GM11168 (cell line): ENCODE measurements around the gene TKTL1.
"Not testable (repeated sequence)": the region's sequence is repeated elsewhere in the genome, so short reads cannot be mapped to it uniquely, and the experiment has no call there.

Experiments used
- in situ Hi-C: fragments of 300-500 bp; cut with MboI; formaldehyde crosslinking; loops from one replicate; pipeline ENCODE4 v1.12.0; 2022; ENCODE audit warnings: low sequenced_read_pairs; ENCODE audit not compliant: unreplicated experiment

TKTL1 gene

GRCh38 chrX:154333837-154334271 is 38.3 kb downstream of the TKTL1 start:
- in situ Hi-C loops = no loop called here

- in situ Hi-C loops = no loop called here
These were observed 38.9 kb downstream of the TKTL1 start for GRCh38 chrX:154334496-154334895.

DNA sequence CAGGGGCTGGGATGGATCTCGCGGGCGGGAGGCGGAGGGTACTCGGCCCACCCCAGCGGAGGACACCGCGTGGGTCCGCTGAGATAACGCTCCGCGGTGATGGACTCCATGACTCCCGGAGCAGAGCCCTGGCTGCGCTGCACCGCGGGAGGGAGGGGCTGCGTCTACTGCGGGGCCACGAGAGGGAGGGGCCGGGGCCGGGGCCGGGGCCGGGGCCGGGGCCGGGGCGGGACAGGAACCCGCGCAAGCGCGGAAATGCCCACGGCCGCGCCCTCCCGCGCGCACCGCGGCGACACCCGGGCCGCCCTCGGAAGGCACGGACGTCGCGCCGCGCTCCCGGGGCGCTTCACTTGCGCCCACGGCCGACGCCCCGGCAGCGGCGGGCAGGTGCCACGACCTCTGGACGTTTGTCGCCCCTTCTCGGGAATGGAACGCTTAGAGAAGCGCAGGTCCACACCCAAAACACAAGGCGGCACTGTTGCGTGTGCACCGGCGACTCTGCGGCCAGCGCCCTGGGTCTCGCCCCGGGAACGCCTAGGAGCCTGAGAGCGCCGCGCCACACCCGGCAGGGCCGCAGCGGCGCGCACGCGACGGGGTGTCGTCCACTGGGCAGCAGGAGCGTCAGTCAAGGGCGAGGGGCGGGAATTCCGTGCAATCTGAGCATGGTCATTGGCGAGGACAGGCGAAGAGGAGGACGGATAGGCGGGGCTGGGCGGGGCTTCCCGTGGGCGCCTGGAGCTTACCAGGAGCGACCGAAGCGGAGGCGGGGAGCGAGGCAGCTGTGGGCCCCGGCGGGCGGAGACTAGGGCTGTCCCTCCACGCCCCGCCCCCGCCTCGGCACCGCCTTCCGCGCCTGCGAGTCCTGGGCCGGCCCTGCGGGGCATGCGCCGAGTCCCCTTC is 46.1 kb downstream of the TKTL1 start:
- in situ Hi-C loops = not testable (repeated sequence)

GRCh38 chrX:154343063-154343462 is 47.5 kb downstream of the TKTL1 start:
- in situ Hi-C loops = not testable (repeated sequence)

DNA sequence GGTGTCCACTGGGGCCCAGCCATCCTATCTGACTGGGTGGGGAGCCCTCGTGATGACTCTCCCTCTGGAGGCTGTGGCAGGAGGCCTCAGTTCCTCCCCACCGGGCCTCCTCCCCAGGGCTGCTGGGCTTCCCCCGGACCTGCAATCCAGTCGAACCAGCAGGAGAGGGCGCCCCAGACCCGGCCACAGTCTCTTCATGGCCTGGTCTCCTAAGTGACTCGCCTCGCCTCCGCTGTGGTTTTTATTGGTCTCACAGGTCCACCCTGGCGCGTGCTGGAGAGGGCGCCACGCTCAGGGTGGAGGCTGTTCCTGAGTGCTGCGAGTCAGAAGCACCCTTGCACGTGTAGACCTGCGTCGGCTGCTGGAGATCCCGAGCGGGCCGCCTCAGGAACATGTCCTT is 48.0 kb downstream of the TKTL1 start:
- in situ Hi-C loops = not testable (repeated sequence)

- in situ Hi-C loops = no loop called here
These were observed 52.5 kb downstream of the TKTL1 start for GRCh38 chrX:154348114-154348531.

GRCh38 chrX:154348646-154349358 is 53.2 kb downstream of the TKTL1 start:
- in situ Hi-C loops = no loop called here

GRCh38 chrX:154349359-154349935 is 53.9 kb downstream of the TKTL1 start:
- in situ Hi-C loops = no loop called here

- in situ Hi-C loops = no loop called here
These were observed 54.4 kb downstream of the TKTL1 start for GRCh38 chrX:154349979-154350378.

DNA sequence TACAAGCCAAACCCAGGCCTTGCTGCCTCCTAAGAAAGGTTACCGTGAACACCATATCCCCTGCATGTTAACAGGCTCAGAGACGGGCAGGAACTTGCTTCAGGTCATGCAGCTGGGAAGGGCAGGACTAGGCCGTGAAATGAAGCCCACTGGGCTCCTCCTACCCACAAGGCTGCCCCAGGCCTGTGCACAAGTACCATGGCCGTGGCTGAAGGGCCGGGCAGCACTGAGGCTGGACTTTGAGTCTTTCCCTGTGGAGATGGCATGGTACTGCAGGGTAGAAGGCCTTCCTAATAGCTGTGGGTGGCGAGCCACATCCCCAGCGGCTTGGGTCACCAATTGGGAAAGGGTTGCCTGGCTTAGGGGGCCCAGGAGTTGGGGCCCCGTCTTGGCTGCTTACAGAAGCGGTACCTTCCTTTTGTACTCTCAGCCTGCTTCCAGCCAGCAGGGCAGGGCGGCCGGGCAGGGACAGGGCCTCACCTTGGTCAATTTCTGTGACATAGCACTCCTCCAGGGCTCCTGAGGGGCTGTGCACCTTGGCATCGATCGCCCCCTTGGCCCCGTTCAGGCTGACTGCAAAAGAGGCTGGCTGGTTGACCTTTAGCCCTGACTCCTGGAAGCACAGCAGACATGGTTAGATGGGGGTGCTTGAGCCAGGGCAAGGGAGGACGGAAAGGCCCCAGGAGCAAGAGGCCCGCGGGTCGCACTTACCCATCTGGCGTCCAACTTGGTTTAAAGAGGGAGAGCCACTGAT is 55.0 kb downstream of the TKTL1 start:
- in situ Hi-C loops = no loop called here

DNA sequence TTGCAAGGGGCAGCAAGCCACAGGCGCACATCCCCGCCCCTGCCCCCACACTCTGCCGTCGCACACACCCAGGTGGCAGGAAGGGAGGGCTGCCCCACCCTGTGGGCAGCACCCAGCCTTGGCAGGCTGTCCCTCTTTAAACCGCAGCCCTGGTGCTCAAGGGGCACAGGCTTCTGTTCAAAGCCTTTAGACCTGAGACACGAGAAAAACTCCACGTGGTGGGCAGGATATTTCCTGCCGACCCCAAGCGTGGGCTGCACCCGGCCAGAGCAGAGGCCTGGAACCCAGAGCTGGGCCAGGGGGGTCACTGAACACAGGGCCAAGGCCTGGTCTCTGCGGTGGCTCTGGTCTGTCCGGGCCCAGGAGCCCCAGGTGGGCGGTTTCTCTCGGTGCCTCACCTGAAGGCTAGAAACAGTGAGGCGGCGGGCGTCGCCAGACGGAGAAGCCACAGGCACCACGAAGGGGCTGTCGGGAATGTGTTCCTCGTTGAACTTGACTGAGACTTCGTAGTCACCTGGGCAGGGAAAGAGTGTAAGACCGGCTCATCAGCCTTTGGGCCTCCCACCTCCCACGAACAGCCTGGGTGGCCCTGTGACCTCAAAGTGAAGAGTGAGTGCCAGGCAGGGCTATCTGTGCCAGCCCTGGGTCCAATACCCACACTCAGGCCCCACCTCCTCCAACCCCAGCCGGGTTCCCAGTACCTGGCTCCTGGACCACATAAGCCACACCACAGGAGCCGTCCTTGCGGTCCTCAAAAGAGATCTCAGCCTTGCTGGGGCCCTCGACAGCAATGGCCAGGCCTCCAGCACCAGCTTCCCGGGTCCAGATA is 55.8 kb downstream of the TKTL1 start:
- in situ Hi-C loops = no loop called here

GRCh38 chrX:154352012-154352401 is 56.4 kb downstream of the TKTL1 start:
- in situ Hi-C loops = no loop called here

- in situ Hi-C loops = no loop called here
These were observed 56.9 kb downstream of the TKTL1 start for GRCh38 chrX:154352466-154352865.

DNA sequence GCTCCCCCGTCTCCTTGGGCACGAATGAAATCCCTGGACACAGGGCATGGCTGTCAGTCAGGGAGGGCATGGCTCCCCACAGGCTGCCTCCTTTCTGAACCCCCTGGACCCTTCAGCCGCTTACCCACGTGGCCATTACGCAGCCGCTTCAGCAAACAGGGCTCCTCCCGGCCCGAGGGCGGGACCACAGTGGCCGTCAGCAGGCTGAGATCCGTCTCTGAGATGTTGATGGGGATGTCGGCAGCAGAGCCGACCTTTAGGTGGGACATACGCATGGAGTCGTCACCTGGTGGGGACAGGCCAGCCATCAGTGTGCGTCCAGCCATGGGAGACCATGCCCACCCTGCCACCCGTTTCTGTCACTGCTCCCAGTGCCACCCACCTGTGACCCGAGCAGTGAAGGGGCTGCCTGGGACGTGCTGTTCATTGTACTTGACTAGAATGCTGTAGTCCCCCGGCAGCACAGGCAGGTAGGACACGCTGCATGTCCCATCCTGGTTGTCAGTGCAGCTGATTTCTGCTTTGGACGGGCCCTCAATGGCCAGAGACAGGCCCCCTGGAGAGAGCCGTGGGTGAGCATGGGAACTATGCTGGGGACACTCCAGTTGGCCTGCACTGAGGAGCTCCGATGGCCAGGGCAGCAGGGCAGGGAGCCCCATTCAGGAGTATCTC is 57.7 kb downstream of the TKTL1 start:
- in situ Hi-C loops = no loop called here

- in situ Hi-C loops = no loop called here
These were observed 58.4 kb downstream of the TKTL1 start for GRCh38 chrX:154354013-154354412.

GRCh38 chrX:154354516-154354915 is 58.9 kb downstream of the TKTL1 start:
- in situ Hi-C loops = no loop called here

GRCh38 chrX:154355094-154355775 is 59.6 kb downstream of the TKTL1 start:
- in situ Hi-C loops = no loop called here

DNA sequence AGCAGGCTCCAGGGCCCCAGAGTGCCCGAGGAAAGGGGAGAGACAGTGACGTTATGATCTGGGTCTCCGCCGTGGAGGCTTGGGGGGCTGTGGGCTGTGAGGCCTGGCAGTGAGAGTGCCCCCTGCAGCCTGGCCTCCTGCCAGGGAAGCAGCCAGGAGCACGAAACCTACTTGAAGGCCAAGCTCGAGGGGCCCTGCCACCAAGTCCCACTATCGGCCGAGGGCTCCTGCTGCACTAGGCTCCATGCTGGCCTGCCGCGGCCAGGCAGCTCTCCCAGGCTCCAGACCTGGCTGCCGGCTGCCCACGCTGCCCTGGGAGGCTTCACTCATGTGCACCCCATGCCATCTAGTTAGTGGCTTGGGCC is 60.2 kb downstream of the TKTL1 start:
- in situ Hi-C loops = no loop called here

DNA sequence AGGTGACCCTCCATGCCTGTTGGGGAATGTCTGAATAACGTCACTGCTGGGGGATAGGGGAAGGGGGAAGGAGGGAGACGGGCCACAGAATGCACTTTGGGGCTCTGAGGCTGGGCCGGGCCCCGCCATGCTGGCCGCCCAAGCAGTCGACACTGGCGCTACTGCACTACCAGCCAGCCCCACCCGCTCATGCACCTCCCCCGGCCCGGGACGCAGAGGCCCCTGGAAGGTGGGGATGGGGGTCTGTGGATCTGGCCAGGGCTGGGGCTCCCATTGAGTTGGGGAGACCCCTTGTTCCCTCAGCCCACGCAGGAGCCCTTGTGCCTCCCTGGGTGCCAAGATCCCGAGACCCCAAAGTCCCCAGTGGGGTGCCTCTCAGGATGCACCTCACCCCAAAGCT is 61.0 kb downstream of the TKTL1 start:
- in situ Hi-C loops = no loop called here
